RKO (cell line): ENCODE data around the gene NUP153.
"Not testable (repeated sequence)": the region's sequence is repeated elsewhere in the genome, so short reads cannot be mapped to it uniquely, and the experiment has no call there.

Experiments used
- DNase-seq: peaks from one replicate; pipeline ENCODE4 v3.0.0-alpha.2; 2016; ENCODE audit warnings: low spot score

NUP153 gene

DNA sequence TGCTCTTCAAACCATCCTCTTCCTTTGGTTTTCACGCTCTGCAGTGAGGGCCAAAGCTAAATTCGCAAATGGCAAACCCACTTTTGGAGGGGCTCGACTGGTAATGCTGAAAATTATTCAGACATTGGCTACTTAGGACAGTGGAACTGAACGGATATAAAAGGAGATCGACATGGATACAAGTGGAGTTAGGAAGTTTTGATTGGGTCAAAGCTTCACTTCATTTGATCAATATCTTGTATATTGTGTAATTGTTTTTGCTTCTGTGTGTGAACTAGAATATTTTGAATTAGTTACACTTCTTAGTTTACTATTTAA, 105.4 kb downstream of the NUP153 start:
- DNase-seq: no peak

DNA sequence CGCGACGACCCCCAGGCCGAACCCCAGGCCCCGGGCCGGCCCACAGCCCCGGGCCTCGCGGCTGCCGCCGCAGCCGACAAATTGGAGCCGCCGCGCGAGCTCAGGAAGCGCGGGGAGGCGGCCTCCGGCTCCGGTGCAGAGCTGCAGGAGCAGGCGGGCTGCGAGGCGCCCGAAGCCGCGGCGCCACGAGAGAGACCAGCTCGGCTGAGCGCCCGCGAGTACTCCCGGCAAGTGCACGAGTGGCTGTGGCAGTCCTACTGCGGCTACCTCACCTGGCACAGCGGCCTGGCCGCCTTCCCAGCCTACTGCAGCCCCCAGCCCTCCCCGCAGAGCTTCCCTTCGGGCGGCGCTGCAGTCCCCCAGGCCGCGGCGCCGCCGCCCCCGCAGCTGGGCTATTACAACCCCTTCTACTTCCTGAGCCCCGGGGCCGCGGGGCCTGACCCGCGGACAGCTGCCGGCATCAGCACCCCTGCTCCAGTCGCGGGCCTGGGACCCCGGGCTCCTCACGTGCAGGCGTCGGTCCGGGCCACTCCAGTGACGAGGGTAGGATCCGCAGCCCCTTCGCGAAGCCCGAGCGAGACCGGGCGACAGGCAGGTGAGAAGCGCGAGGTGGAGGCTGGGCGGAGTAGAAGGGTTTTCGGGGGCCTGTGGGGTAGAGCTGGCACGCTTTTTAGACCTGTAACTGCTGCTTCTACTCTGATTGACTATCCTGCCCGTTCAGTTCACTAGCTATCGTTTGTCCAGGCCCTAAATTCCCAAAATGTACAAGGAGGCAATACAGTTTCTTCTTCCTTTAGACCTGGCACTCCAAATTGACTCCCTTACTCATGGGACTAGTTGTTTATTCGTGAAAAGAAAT, 106.0 kb downstream of the NUP153 start:
- DNase-seq: peak; percentile 60

DNA sequence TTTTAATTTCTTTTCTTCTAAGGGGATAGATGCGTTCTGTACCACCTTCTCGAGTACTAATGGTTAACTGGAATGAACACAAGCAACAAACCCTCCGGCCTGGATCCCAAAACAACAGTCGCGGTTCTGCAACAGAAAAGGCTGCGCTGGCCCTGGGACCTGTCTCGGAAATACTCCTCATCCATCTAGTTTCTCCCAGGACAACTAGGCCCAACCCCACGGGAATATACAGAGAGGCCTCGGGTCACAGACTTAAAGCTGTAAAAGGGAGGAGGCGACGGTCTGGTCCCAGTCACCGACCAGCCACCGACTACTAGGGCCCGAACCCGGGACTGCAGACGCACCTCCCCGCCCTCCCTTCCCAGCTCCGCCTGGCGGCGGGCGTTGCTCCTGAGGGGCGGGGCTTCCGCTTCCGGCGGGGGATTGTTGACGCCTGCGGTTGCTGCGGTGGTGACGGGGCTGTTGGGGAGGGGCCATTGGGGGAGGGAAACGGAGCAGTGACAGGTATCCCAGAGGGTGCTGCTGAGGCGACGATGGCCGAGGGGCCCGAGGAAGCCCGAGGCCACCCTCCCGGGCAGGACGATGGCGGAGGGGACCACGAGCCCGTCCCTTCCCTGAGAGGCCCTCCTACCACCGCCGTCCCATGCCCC, 106.7 kb downstream of the NUP153 start, which contains the start of gene FAM8A1:
Gene FAM8A1 (plus strand): TSS at position 426 of the 650 bp plus-strand sequence. CDS start 108 bp downstream, at position 534.
- DNase-seq: peak; percentile 92

DNA sequence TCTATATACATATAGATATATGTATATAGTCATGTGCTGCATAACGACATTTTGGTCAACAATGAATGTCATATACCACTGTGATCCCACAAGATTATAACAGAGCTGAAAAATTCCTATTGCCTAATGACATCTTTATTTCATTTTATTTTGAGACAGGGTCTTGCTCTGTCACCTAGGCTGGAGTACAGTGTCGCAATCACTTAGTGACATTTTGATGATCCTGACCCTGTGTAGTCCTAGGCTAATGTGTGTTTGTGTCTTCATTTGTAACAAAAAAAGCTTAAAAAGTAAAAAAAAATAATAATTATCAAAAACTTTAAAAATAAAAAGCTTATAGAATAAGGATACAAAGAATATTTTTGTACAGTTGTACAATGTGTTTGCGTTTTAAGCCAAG, 110.6 kb downstream of the NUP153 start:
- DNase-seq: no peak

DNA sequence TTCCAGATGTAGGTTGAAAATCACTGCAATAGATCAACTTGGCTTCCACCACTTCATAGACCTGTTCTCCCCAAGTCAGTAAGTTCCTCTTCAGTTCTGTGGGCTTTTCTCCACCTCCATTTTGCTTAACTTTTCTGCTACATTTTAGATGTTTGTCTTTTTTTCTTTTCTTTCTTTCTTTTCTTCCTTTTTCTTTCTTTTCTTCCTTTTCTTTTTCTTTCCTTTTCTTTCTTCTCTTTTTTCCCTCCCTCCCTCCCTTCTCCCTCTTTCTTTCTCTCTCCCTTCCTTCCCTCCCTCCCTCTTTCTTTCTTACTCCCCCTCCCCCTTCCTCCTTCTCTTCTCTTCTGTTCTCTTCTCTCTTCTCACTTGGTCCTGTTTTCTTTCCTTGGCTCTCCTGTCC, 113.5 kb downstream of the NUP153 start:
- DNase-seq: no peak

DNA sequence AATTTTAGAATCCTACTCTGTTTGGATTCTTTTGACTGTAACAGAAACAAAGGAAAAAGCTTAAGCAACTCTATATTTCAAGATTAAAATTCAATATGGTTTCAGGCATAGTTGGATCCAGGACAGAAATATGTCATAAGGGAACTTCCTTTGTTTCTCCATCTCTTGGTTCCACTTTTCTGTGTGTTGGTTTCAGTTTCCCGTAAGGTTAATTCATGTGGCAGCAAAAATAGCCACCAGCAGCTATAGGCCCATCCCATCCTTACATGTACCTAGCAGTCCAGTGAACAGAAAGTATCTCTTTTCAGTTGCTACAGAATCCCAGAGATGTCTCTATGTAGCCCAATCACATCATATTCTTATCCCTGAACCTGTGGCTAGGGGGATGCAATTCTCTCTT, 115.4 kb downstream of the NUP153 start:
- DNase-seq: no peak

DNA sequence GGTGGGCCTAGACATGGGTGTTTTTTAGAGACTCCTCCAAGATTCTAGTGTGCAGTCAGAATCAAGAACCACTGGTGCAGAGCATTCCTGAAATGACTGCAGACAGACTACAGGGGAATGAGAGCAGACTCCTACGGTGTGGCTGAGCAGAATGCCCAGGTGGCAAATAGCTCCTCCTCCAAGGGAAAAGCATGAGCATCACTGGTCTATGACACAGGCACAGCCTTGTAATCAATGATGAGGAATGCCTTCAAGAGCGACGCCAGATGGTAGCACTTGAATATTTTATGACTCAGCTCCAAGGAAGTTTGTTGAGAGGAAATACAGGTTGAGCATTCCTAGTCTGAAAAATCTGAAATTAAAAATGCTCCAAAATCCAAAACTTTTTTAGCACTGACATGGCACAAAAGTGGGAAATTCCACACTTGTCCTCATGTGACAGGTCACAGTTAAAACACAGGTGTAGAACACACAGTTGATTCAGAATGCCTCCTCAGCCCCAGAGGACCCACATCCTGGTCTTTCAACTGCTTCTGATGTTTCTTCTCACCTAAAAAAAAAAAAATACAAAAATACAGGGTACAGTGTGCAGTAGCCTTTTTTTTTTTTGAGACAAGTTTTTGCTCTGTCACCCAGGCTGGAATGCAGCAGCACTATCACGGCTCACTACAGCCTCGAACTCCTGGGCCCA, 117.2 kb downstream of the NUP153 start:
- peak; percentile 84 for DNase-seq

DNA sequence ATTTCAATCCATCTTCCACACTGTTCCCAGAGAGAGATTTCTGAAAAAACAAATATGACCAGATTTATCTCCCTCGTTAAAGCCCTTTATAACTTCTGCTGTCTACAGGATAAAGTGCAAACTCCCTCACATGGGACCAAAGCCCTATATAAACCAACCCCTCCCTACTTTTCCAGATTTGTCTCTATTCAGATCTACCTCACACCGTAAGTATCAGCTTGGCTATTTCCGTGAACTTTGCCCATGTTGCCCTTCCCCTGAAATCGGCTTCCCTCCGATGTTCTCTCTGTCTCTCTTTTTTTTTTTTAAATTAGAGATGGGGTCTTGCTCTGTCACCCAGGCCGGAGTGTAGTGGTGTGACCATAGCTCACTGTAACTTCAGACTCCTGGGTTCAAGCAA, 118.7 kb downstream of the NUP153 start:
- DNase-seq: no peak

DNA sequence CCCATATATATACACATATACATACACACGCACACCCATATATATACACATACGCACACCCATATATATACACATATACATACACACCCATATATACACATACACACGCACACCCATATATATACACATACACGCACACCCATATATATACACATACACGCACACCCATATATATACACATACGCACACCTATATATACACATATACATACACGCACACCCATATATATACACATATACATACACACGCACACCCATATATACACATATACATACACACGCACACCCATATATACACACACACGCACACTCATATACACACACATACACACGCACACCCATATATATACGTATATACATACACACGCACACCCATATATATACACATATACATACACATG, 120.1 kb downstream of the NUP153 start:
- not testable (repeated sequence) for DNase-seq

DNA sequence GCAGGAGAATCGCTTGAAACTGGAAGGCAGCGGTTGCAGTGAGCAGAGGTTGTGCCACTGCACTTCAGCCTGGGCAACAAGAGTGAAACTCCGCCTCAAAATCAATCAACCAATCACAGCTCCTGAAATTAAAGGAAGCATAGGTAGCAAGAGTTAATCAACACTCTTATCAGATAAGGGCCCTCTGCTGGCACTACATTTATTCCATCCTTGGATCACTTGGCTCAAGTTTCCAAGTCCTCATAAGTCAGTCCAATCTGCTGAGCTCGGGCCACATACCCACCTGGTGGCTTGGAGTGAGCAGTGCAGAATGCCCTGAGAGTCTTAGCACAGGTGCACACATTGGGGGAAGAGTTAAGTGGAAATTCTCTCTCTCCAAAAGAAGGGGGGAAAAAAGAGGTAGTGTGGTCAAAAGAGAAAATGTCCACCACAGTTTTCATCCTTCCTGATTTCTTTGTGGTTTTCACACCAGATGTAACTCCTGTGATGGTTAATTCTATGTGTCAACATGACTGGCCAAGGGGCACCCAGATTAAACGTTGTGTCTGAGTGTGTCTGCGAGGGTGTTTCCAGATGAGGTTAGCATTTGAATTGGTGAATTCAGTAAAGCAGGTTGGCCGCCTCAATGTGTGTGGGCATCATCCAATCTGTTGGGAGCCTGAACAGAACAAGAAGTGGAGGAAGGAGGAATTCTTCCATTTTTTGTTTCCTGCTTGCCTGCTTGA, 120.8 kb downstream of the NUP153 start:
- peak; percentile 60 for DNase-seq

DNA sequence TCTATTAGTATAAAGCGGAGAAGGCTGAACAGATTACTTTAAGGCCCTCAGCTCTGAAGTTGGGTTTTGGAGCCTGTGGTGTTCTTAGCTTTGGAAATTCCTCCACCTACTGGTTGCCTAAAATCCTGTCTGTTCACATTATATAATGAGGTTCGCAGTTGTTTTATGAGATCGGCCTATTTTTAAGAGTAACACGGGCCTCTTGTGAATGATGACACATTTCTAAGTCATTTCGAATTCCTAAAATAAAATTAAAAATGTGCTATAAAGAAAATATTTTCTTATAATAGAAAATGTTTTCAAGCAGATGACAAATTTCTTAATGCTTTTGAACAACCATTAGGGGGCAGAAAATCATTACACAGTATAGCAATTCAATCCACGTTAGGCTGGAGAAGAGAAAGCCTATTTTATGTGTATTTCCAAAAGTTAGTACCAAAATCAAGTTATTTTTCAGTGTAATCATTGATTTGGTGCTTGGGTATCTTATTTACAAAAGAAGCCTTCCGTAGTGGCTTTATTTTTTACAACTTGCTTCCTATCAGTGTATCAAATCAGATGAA, 122.4 kb downstream of the NUP153 start:
- peak; percentile 82 for DNase-seq

DNA sequence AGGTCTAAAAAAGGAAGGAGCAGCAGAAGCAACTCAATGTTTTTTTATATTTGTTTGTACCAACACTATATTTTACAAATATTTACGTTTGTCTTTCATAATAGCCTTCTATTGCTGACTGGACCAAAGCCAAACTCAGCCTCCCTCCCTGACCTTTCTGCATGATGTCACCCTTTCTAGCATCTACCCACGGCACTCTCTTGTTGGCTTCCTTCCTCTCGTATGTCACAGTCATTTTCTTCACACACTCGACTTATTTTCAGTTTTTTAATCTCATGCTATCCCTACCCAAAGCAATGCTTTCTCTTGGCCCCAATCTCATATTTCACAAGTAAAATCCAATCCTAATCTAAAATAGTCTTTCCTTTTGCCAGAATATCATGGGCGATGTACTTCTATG, 122.9 kb downstream of the NUP153 start:
- peak; percentile 13 for DNase-seq

DNA sequence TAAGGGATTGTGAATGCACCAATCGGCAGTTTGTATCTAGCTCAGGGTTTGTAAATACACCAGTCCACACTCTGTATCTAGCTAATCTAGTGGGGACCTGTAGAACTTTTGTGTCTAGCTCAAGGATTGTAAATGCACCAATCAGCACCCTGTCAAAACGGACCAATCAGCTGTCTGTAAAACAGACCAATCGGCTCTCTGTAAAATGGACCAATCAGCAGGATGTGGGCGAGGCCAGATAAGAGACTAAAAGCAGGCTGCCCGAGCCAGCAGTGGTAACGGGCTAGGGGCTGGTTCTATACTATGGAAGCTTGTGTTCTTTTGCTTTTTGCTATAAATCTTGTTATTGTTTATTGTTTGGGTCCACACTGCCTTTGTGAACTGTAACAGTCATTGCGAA, 125.4 kb downstream of the NUP153 start:
- not testable (repeated sequence) for DNase-seq

DNA sequence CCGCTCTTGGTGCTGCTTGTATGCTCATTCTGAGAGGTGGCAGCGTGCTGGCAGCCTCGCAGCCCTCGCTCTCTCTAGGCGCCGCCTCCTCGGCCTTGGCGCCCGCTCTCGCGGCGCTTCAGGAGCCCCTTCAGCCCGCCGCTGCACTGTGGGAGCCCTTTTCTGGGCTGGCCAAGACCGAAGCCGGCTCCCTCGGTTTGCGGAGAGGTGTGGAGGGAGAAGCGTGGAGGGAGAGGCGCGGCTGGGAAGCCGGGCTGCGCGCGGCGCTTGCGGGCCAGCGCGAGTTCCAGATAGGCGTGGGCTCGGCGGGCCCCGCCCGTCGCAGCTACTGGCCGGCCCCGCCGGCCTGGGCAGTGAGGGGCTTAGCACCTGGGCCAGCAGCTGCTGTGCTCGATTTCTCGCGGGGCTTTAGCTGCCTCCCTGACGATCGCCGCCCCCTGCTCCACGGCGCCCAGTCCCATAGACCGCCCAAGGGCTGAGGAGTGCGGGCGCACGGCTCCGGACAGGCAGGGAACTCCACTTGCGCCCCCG, 126.1 kb downstream of the NUP153 start:
- no peak for DNase-seq

DNA sequence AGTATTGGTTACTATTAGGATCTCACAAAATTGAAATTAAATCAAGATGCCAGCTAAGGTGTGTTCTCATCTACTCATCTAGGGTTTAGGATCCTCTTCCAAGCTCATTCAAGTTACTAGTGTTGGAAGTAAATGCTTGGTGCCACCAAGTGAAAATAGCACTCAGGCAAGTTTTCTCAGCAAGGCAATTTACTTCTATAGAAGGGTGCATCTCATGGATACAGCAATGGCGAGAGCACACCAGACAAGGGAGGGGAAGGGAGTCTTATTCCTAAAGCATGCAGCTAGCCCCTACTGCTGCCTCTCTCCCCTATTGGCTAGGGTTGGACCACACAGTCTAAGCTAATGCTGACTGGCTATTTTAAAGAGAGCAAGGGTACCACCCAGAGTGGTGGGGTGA, 129.7 kb downstream of the NUP153 start:
- no peak for DNase-seq

DNA sequence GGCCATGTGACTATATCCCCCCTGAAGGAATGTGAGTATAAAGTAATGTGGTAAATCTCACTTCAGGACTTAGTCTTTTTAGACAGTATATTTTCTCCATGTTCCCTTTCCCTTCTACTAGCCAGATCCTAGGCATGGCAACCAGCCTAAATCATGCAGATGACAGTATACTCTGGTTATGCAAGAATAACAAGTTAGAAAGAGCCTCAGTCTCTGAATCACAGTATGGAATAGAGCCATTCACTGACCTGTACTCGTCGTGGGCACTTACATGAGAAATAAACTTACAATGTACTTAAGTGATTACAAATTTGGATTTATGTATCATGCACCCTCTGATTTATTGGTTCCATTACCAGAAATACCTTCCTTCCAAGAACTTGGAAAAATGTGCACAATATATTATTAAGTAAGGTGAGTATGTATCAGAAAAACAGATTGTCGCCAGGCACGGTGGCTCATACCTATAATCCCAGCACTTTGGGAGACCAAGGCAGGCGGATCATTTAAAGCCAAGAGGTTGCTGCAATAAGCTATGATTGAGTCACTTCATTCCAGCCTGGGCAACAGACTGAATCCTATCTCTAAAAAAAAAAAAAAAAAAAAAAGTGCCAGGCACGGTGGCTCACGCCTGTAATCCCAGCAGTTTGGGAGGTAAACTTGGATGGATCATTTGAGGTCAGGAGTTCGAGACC, 131.7 kb downstream of the NUP153 start:
- peak; percentile 60 for DNase-seq

DNA sequence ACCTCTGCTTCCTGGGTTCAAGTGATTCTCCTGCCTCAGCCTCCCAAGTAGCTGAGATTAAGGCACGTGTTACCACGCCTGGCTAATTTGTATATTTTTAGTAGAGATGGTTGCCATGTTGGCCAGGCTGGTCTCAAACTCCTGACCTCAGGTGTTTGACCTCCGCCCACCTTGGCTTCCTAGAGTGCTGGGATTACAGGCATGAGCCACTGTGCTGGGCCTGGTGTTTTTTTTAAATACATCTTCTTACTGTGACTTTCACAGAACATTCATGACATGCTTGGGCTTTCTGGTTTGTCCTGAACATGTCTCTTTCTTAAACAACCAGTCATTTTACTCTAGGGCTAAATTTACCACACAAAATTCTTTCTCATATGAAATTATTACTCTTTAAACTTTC, 141.3 kb downstream of the NUP153 start:
- no peak for DNase-seq
